Measurements from ENCODE around the gene CNOT4. TPM values are rescaled to one million over a fixed set of nuclear protein-coding genes. Genes with fewer than 3 reads are reported as not detected.

The CNOT4 gene
- total RNA-seq, 1 donor from 2014 or later, result 33.4 TPM

GRCh38 chr7:135343361-135343760 lies 166.5 kb downstream of the CNOT4 start:
- no peak for DNase-seq (ENCODE audit: low spot score in 2 of 2, unreplicated experiment in 2 of 2)
- H3K27me3 Mint-ChIP-seq (ENCODE audit: low read depth), result peaks cover 47% of the 10 kb centered on the region
- no peaks in the 10 kb centered on the region for H3K36me3 Mint-ChIP-seq
- no peak for TF ChIP-seq CTCF (IDR thresholded peaks at IDR 0.05; ENCODE audit: unreplicated experiment)
- H3K4me3 Mint-ChIP-seq, result no peak overlapping the region
- H3K27ac Mint-ChIP-seq, result no peak overlapping the region
- no peaks in the 10 kb centered on the region for H3K4me1 Mint-ChIP-seq
- H3K9me3 Mint-ChIP-seq, result no peaks in the 10 kb centered on the region

- no peak for DNase-seq (ENCODE audit: low spot score in 2 of 2, unreplicated experiment in 2 of 2)
- Mint-ChIP-seq H3K9me3 (no peaks in the 10 kb centered on the region), H3K27ac (no peak overlapping the region), H3K4me3 (no peak overlapping the region), H3K27me3 (ENCODE audit: low read depth) (peaks cover 47% of the 10 kb centered on the region), H3K4me1 (no peaks in the 10 kb centered on the region), H3K36me3 (no peaks in the 10 kb centered on the region)
- no peak for TF ChIP-seq CTCF (IDR thresholded peaks at IDR 0.05; ENCODE audit: unreplicated experiment)
Observed at GRCh38 chr7:135342887-135343286, 167.0 kb downstream of the CNOT4 start.

- no peak for TF ChIP-seq CTCF (IDR thresholded peaks at IDR 0.05; ENCODE audit: unreplicated experiment)
- peaks cover 56% of the 10 kb centered on the region for H3K27me3 Mint-ChIP-seq (ENCODE audit: low read depth)
- no peaks in the 10 kb centered on the region for H3K36me3 Mint-ChIP-seq
- DNase-seq (ENCODE audit: low spot score in 2 of 2, unreplicated experiment in 2 of 2), result no peak
- H3K4me1 Mint-ChIP-seq, result no peaks in the 10 kb centered on the region
- H3K4me3 Mint-ChIP-seq, result no peak overlapping the region
- no peak overlapping the region for H3K27ac Mint-ChIP-seq
- H3K9me3 Mint-ChIP-seq, result no peaks in the 10 kb centered on the region
Observed at GRCh38 chr7:135341049-135341448, 168.9 kb downstream of the CNOT4 start.

- Mint-ChIP-seq H3K4me3 (no peak overlapping the region), H3K27ac (no peak overlapping the region), H3K36me3 (no peaks in the 10 kb centered on the region), H3K4me1 (peaks cover 4% of the 10 kb centered on the region), H3K9me3 (no peaks in the 10 kb centered on the region), H3K27me3 (ENCODE audit: low read depth) (peaks cover 36% of the 10 kb centered on the region)
- no peak for DNase-seq (ENCODE audit: low spot score in 2 of 2, unreplicated experiment in 2 of 2)
- no peak for TF ChIP-seq CTCF (IDR thresholded peaks at IDR 0.05; ENCODE audit: unreplicated experiment)
Observed at GRCh38 chr7:135337977-135338550, 171.8 kb downstream of the CNOT4 start.

- Mint-ChIP-seq H3K4me1 (peaks cover 4% of the 10 kb centered on the region), H3K27me3 (ENCODE audit: low read depth) (peaks cover 35% of the 10 kb centered on the region), H3K36me3 (no peaks in the 10 kb centered on the region), H3K4me3 (no peak overlapping the region), H3K9me3 (no peaks in the 10 kb centered on the region), H3K27ac (no peak overlapping the region)
- no peak for TF ChIP-seq CTCF (IDR thresholded peaks at IDR 0.05; ENCODE audit: unreplicated experiment)
- no peak for DNase-seq (ENCODE audit: low spot score in 2 of 2, unreplicated experiment in 2 of 2)
Observed at GRCh38 chr7:135337506-135337905, 172.4 kb downstream of the CNOT4 start.
